ENCODE results near the gene TMPRSS3.

The TMPRSS3 gene

DNA sequence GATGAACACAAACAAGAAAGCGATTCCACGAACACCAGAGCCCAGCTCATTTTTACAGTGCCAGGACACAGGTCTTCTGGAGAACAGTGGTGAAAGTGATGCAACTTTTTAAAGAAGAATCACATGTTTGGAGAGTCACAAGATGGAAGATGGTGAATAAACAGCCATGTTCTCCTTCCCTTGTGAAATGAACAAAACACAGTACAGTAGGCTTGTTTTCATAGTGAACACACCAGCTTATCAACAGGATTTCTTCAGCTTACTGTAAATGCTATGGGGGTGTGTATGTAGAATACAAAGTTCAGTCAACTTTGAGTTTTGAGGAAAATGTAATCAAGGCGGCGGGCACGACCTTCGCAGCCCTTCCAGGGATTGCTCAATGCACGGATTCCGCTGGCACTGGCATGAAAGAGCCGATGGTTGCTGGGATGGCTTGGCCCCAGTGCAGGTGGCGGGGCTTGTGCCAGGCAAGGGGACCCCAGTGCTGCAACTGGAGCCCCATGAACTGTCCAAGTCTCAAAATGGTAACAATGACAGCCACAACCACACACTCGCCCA is 9.7 kb downstream of the TMPRSS3 start:
- DNase-seq = no peak

DNA sequence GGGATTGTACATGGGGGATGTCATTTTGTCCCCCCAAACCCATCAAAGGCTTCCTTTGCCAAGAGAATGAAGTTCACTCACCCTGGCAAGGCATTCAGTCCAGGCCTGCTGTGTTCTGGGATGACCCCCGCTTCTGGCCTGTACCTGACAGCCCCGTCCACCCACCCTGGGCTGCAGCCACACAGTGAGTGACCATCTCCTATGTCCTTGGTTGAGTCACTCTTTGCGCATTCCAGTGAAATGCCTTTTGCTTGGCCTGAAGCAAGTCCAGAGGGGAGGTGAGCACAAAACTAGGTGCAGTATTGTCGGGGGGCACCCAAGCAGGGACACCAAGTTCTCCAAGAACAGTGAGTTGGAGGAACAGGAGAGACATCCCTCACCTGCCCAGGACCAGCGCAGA is 10.2 kb downstream of the TMPRSS3 start:
- DNase-seq = no peak

- DNase-seq = peak; percentile 83
Measured at GRCh38 chr21:42384989-42385388, 10.9 kb downstream of the TMPRSS3 start.

DNA sequence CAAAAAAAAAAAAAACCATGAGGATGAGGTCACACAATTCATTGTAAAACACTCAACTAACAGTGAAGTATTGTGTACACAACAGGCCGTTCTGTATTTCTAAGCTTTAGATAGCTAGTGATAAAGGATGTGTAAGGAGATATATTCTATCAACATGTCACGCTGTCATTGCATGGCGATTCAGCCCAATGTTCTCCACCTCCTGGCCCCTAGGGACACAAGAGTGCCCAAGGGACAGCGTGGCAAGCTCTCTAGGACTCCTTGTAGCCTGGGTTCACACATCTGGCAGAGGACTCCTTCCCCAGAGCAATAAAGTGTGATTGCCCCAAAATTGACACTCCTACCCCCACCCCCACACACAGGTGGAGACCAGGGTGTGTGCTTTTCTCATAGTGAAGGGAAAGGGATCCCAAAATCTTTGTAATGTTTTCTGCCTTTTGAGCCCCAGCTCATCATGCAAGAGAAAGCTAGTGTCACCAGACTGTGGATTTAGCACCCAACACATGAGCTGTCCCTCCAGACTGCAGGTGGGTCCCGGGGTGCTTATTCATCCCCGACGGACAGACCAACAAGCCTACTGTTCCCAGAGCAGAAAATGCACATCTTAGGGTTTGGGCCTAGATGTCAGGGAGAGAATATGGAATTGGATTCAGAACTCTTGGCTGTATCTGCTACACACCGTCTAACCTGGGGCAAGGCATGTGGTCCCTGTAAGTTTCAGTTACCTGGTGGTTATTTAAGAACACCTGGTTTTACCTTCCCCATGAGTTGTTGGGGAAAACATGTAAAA is 11.5 kb downstream of the TMPRSS3 start:
- DNase-seq = peak; percentile 39

GRCh38 chr21:42383331-42383730 is 12.5 kb downstream of the TMPRSS3 start:
- no peak for DNase-seq

- DNase-seq = no peak
Measured at GRCh38 chr21:42382915-42383314, 12.9 kb downstream of the TMPRSS3 start.

DNA sequence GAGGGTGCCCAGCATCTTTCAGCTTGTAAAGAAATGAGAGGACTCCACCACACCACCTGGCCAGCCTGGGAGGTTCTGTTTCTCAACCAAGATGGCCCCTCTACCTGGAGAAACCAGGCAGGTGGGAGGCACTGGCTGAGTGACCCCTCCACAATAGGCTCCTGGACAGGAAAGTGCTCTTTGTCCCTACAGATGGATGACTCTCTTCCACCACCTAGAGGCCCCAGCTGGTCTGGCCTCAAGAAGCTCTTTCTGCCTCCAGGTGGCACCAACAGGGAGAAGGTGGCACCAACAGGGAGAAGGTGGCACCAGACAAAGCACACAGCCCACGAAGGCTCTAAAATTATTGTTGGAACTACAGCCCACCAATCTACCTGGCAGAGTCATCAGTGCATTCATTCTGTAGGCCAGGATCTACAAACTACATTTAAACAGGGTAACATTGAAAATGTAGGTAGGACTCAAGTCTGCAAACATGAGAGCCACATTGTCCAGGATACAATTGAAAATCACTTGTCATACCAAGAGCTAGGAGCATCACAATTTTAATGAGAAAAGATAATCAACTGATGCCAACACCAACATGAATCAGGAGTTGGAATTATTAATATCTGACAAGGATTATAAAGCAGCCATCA is 14.4 kb downstream of the TMPRSS3 start:
- DNase-seq = peak; percentile 62

DNA sequence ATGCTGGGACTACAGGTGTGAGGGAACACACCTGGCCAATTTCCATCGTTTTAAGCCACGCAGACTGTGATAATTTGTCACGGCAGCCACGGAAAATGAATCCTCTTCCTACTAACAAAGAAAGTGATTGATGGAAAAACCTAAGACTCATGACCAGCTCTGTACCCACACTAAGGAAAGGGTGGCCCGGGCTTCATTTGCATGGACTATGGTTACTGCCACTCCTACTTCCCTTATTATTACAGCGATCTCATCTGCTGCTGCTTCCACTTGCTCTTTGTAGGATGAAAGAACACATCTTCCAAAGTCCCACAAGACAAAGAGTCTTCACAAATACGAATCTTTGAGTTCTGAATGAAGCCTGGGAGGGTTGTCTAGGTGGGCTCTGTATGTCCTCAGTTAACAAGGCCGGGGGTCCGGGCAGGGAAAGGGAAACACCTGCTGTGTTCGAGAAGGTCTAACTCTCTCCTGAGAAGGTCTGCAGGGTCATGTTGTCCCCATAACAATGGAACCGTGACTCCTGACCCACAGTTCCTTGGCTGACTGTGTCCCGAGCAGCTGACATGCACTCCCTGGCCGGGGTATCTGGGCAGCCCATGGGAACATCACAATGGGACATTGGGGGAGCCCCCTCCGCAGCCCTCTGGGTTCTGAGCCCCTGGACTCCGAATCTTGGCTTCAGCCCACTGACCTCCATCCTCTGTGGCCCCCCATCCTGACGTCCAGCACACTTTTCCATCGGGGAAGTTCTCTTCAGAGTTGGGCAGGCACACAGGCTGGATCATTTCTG is 16.2 kb downstream of the TMPRSS3 start:
- peak; percentile 31 for DNase-seq

DNA sequence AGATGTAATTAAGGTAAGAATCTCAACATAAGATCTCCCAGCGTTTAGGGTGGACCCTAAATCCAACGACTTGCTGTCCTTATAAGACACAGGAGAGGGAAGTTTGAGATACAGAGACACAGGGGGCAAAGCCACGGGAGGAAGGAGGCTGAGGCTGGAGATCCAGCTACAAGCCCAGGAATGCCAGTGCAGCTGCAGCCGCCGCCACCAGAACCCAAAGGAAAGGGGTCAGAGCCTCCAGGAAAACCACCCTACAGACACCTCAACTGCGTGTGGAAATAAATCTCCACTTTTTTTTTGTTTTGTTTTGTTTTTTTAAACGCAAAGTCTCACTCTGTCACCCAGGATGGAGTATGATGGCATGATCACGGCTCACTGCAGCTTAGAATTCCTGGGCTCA is 17.4 kb downstream of the TMPRSS3 start:
- DNase-seq = no peak

- no peak for DNase-seq
Measured at GRCh38 chr21:42377951-42378340, 17.9 kb downstream of the TMPRSS3 start.

- DNase-seq = no peak
Measured at GRCh38 chr21:42377211-42377950, 18.5 kb downstream of the TMPRSS3 start.

GRCh38 chr21:42376338-42376982 is 19.4 kb downstream of the TMPRSS3 start:
- peak; percentile 25 for DNase-seq

DNA sequence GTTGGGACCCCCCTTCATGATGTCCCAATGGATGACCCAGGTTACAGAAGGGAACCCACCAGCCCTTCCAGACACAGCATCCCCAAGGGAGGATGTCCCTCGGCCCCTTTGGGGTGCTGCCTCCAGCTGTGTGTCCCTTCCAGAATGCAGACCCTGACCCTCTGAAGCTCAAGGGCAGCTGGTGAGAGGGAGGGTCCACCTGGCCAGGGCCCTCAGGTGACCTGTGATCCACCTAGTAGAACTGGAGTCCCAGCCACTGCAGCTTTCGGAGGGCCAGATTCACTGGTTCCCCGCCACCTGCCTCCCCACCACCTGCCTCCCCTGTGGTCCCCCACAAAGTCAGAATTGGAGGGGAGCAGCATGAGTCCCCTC is 19.9 kb downstream of the TMPRSS3 start:
- no peak for DNase-seq

- DNase-seq = no peak
Measured at GRCh38 chr21:42375506-42375905, 20.3 kb downstream of the TMPRSS3 start.

- DNase-seq = no peak
Measured at GRCh38 chr21:42374864-42375499, 20.9 kb downstream of the TMPRSS3 start.

DNA sequence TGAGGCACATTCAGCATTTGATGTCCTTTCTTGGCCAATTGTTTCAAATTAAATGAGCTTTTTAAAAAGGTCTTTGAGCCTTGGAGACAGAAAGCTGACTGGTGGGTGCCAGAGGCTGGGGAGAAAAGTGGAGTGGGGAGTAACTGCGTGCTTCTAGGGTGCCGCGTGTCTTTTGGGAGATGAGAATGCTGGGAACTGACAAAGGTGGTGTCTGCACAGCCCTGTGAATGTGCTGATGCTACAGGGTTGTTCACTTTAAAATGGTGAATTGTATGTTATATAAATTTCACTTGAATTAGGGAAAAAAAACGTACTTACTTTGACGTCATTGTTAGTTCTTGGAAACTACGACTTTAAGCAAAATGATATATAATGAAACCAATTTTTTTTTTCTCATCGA is 21.4 kb downstream of the TMPRSS3 start:
- no peak for DNase-seq

GRCh38 chr21:42373908-42374455 is 21.9 kb downstream of the TMPRSS3 start:
- DNase-seq = no peak

DNA sequence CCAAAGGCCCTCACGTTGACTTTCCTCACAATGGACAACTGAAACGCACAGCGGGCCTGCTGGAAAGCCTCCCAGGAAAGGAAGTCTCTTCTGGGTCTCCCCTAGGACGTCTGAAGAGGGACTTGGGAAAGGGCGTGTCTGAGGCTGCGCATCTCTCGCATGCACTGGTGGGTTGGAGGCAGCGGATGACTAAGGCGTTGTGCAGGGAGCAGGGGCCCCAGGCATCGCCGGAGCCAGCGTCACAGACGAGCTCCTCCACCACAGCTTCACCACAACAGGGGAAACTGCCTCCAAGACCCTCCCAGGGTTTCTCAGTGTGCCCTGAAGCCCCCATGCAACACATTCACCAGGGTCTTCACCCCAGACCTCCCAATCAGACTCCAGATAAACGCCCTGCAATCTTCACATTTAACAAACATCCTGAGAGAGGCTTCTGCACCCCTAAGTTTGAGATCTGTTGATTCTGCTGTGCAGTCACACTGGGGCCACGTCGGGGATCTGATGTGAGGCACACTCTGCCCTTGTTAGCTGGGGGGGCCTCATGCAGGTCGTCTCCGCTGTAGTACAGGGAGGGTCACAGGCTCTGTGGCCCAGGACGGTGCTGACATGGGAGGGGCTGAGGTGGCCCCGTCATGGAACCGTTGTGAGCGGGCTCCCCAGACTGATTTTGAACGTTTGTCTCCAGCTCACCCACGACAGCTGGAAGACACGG is 22.5 kb downstream of the TMPRSS3 start:
- no peak for DNase-seq

- peak; percentile 47 for DNase-seq
Measured at GRCh38 chr21:42370894-42371654, 24.8 kb downstream of the TMPRSS3 start.

DNA sequence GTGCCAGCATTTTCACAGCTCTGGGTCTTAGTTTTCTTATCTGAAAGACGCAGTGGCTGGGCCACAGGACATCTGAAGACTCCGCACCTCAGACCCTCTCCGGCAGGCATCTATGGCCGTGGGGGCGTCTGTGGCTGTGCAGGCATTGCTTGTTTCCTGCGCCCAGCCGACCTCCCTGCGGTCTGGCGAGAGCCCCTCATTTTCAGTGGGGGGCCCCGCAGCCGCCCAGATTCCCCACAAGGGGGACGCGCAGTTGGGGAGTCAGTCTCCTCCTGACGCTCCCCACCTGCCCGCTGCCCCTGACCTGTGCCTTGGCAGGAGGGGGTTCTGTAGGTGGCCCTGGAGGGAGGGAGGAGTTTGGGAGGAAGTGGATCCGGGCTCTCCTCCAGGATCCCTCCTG is 26.0 kb downstream of the TMPRSS3 start:
- DNase-seq = no peak

Measured in OCI-M1 (cell line).